Stimulated activated CD8-positive, alpha-beta memory T cell treated with anti-CD3 and anti-CD28 coated beads, Interleukin-15, amount 100 ng/mL, for 4 hours (primary cell): ENCODE data around the gene NTMT1.
"Not testable (repeated sequence)": the region's sequence is repeated elsewhere in the genome, so short reads cannot be mapped to it uniquely, and the experiment has no call there.

Source experiments
- DNase-seq, 2 donors: peaks; one replicate each; pipeline ENCODE4 v3.0.0-alpha.2; 2020; ENCODE audit warnings: low read depth in 2 of 2

The NTMT1 gene

GRCh38 chr9:129615407-129616285, 10.3 kb upstream of the NTMT1 start:
- DNase-seq = no peak

- DNase-seq = no peak
Observed at GRCh38 chr9:129617167-129617566, 8.8 kb upstream of the NTMT1 start.

- no peak for DNase-seq
Observed at GRCh38 chr9:129619787-129620668, 5.9 kb upstream of the NTMT1 start.

GRCh38 chr9:129620669-129621295, 5.2 kb upstream of the NTMT1 start, which contains the start of gene C9orf50:
TSS of gene C9orf50 (minus strand) at chr9:129621101. CDS start at chr9:129620574, 527 bp downstream.
- no peak for DNase-seq

GRCh38 chr9:129623331-129623730, 2.6 kb upstream of the NTMT1 start:
- no peak for DNase-seq

- DNase-seq = peak in 1 of 2 donors; percentile 41
Observed at GRCh38 chr9:129624168-129624759, 1.7 kb upstream of the NTMT1 start.

GRCh38 chr9:129624947-129625346, 1.0 kb upstream of the NTMT1 start:
- DNase-seq = no peak

- DNase-seq = no peak
Observed at GRCh38 chr9:129626625-129627284, 792 bp downstream of the NTMT1 start.

- DNase-seq = no peak
Observed at GRCh38 chr9:129627556-129628440, 1.8 kb downstream of the NTMT1 start.

GRCh38 chr9:129628709-129629108, 2.7 kb downstream of the NTMT1 start:
- DNase-seq = no peak

- no peak for DNase-seq
Observed at GRCh38 chr9:129629251-129629820, 3.4 kb downstream of the NTMT1 start.

GRCh38 chr9:129630967-129631673, 5.2 kb downstream of the NTMT1 start:
- no peak for DNase-seq

GRCh38 chr9:129631674-129632129, 5.7 kb downstream of the NTMT1 start:
- no peak for DNase-seq

GRCh38 chr9:129632460-129632859, 6.5 kb downstream of the NTMT1 start:
- DNase-seq = no peak

GRCh38 chr9:129633207-129633606, 7.2 kb downstream of the NTMT1 start:
- DNase-seq = no peak

GRCh38 chr9:129633848-129634247, 7.9 kb downstream of the NTMT1 start:
- DNase-seq = no peak

- DNase-seq = no peak
Observed at GRCh38 chr9:129635099-129636065, 9.4 kb downstream of the NTMT1 start.

GRCh38 chr9:129636343-129636742, 10.4 kb downstream of the NTMT1 start:
- DNase-seq = not testable (repeated sequence)
